SK-N-SH (cell line): Measurements from ENCODE around the gene AARS2. TPM values are rescaled to one million over a fixed set of nuclear protein-coding genes. Genes with fewer than 3 reads are reported as not detected.

Experiments
- CTCF ChIA-PET: fragments of 300-600, 350-600 bp; formaldehyde crosslinking; extraction: SDS; loops from one replicate; lab custom pipeline; 2021; lab: Yijun Ruan, JAX
- POLR2A ChIA-PET: fragments of 350-600 bp; sonication (Branson Sonifier 250); formaldehyde crosslinking; extraction: SDS; loops from one replicate; lab custom pipeline; 2020; ENCODE audit warnings: antibody characterized with exemption, inconsistent platforms; lab: Yijun Ruan, JAX
- DNase-seq: peaks from one replicate; pipeline ENCODE4 v3.0.0; 2012
- H2AFZ ChIP-seq: fragments of 200-600 bp; sonication (generic); 2 replicates; pipeline ENCODE4 v1.8.1; 2016; ENCODE audit warnings: antibody characterized with exemption, mild to moderate bottlenecking, low read depth
- H3F3A ChIP-seq: fragments of 200-600 bp; sonication (generic); replicated peaks from 2 replicates; pipeline ENCODE3; 2016; ENCODE audit warnings: antibody characterized with exemption, mild to moderate bottlenecking; ENCODE audit not compliant: insufficient read depth
- H3K27ac ChIP-seq, 2 experiments: fragments of 200-500 bp in 1 of 2; fragments of 200-600 bp in 1 of 2; sonication (Bioruptor generic) in 1 of 2; sonication (generic), shearing (Covaris generic) in 1 of 2; 2 replicates each; pipeline versions ENCODE4 v1.5.1 to v1.6.1; 2014 to 2016; ENCODE audit warnings: low read depth in 2 of 2, inconsistent platforms in 1 of 2, low read length in 1 of 2, mild to moderate bottlenecking in 1 of 2, mixed read lengths in 1 of 2
- H3K27me3 ChIP-seq: fragments of 200-600 bp; sonication (generic), shearing (Covaris generic); 2 replicates; pipeline ENCODE4 v1.6.1; 2016; ENCODE audit warnings: mixed run types; ENCODE audit not compliant: insufficient read depth
- H3K36me3 ChIP-seq, 2 experiments: fragments of 200-500 bp in 1 of 2; fragments of 200-600 bp in 1 of 2; sonication (Bioruptor generic) in 1 of 2; sonication (generic) in 1 of 2; replicated peaks in 1 of 2; 2 replicates each; pipeline versions ENCODE3 to v1.5.1; 2014 to 2016; ENCODE audit warnings: low read length in 1 of 2, mild to moderate bottlenecking in 1 of 2; ENCODE audit not compliant: insufficient read depth in 2 of 2, control insufficient read depth in 1 of 2
- H3K4me1 ChIP-seq, 2 experiments: fragments of 200-500 bp in 1 of 2; fragments of 200-600 bp in 1 of 2; sonication (Bioruptor generic) in 1 of 2; sonication (generic), shearing (Covaris generic) in 1 of 2; 2 replicates each; pipeline versions ENCODE4 v1.5.1 to v1.6.1; 2014 to 2016; ENCODE audit warnings: low read depth in 1 of 2, low read length in 1 of 2, mixed run types in 1 of 2; ENCODE audit not compliant: insufficient read depth in 2 of 2, control insufficient read depth in 1 of 2
- H3K4me2 ChIP-seq: fragments of 200-600 bp; sonication (generic), shearing (Covaris generic); 2 replicates; pipeline ENCODE4 v1.6.1; 2017; ENCODE audit warnings: mixed run types
- H3K4me3 ChIP-seq, 2 experiments: fragments of 200-500 bp in 1 of 2; fragments of 200-600 bp in 1 of 2; sonication (Bioruptor generic) in 1 of 2; sonication (generic), shearing (Covaris generic) in 1 of 2; 2 replicates each; pipeline versions ENCODE4 v1.5.1 to v1.8.1; 2014 to 2016; ENCODE audit warnings: low read depth in 2 of 2, inconsistent platforms in 1 of 2, low read length in 1 of 2, mild to moderate bottlenecking in 1 of 2, mixed read lengths in 1 of 2, moderate library complexity in 1 of 2
- H3K79me2 ChIP-seq: fragments of 200-600 bp; sonication (generic); 2 replicates; pipeline ENCODE4 v1.8.1; 2017; ENCODE audit warnings: mild to moderate bottlenecking; ENCODE audit not compliant: insufficient read depth
- H3K9ac ChIP-seq: fragments of 200-600 bp; sonication (generic); 2 replicates; pipeline ENCODE4 v1.6.1; 2017; ENCODE audit warnings: mixed run types
- H3K9me2 ChIP-seq: fragments of 200-600 bp; sonication (generic); 2 replicates; pipeline ENCODE4 v1.6.1; 2017; ENCODE audit warnings: mixed run types
- H3K9me3 ChIP-seq: fragments of 200-600 bp; sonication (generic); 2 replicates; pipeline ENCODE4 v1.6.1; 2017; ENCODE audit warnings: mixed run types, mild to moderate bottlenecking, moderate library complexity
- H4K20me1 ChIP-seq: fragments of 200-600 bp; sonication (generic); 2 replicates; pipeline ENCODE4 v1.6.1; 2017; ENCODE audit warnings: mild to moderate bottlenecking, mixed run types; ENCODE audit not compliant: insufficient read depth
- CHD2 ChIP-seq: fragments of 150-350 bp; IDR thresholded peaks from 2 replicates; pipeline ENCODE4 v1.6.1; 2018; ENCODE audit warnings: low read length; ENCODE audit not compliant: partially characterized antibody
- CTCF ChIP-seq: fragments of 200-600 bp; sonication (generic); IDR thresholded peaks from 2 replicates; pipeline ENCODE4 v1.6.1; 2017; ENCODE audit warnings: antibody characterized with exemption, mild to moderate bottlenecking, moderate library complexity
- ELF1 ChIP-seq: IDR thresholded peaks from 2 replicates; pipeline ENCODE4 v1.4.0; 2012
- EZH2phosphoT487 ChIP-seq: fragments of 200-600 bp; sonication (generic); IDR thresholded peaks from 2 replicates; pipeline ENCODE4 v1.6.1; 2017; ENCODE audit warnings: low read depth, mixed run types, mild to moderate bottlenecking, antibody characterized with exemption, moderate library complexity, borderline replicate concordance
- FOSL2 ChIP-seq: IDR thresholded peaks from 2 replicates; pipeline ENCODE4 v1.4.0; 2012; ENCODE audit warnings: low read depth, mild to moderate bottlenecking, moderate library complexity, borderline replicate concordance
- FOXJ3 ChIP-seq: sonication (generic); formaldehyde crosslinking; IDR thresholded peaks from 2 replicates; pipeline ENCODE4 v1.5.1; 2020; ENCODE audit warnings: mild to moderate bottlenecking, missing genetic modification reagents
- GABPA ChIP-seq: IDR thresholded peaks from 2 replicates; pipeline ENCODE4 v1.4.0; 2012; ENCODE audit warnings: low read depth, mild to moderate bottlenecking
- JUND ChIP-seq: IDR thresholded peaks from 2 replicates; pipeline ENCODE4 v1.4.0; 2012
- MAX ChIP-seq: IDR thresholded peaks from 2 replicates; pipeline ENCODE4 v1.4.0; 2012; ENCODE audit warnings: low read depth
- MXI1 ChIP-seq: IDR thresholded peaks from 2 replicates; pipeline ENCODE4 v1.6.1; 2012; ENCODE audit warnings: mild to moderate bottlenecking, low read depth, low read length, improper control_type of control experiment
- NRF1 ChIP-seq: IDR thresholded peaks from 2 replicates; pipeline ENCODE4 v1.6.1; 2012; ENCODE audit warnings: low read depth, mild to moderate bottlenecking, low read length
- PBX3 ChIP-seq: IDR thresholded peaks from 2 replicates; pipeline ENCODE4; 2012
- POLR2AphosphoS5 ChIP-seq: IDR thresholded peaks from 2 replicates; pipeline ENCODE4 v1.6.1; 2012; ENCODE audit warnings: low read depth, low read length
- RAD21 ChIP-seq: IDR thresholded peaks from 2 replicates; pipeline ENCODE4 v1.6.1; 2012; ENCODE audit warnings: mild to moderate bottlenecking, low read length
- SMC3 ChIP-seq: IDR thresholded peaks from 2 replicates; pipeline ENCODE4 v1.6.1; 2012; ENCODE audit warnings: low read depth, low read length, improper control_type of control experiment
- TAF1 ChIP-seq: IDR thresholded peaks from 2 replicates; pipeline ENCODE4 v1.6.1; 2012; ENCODE audit warnings: low read depth, mild to moderate bottlenecking, low read length, moderate library complexity, borderline replicate concordance
- TCF12 ChIP-seq: IDR thresholded peaks from 2 replicates; pipeline ENCODE4 v1.4.0; 2012
- USF1 ChIP-seq: IDR thresholded peaks from 2 replicates; pipeline ENCODE4 v1.4.0; 2012; ENCODE audit warnings: low read depth, borderline replicate concordance
- USF2 ChIP-seq: fragments of 150-350 bp; IDR thresholded peaks from 2 replicates; pipeline ENCODE4 v1.6.1; 2017; ENCODE audit warnings: antibody characterized with exemption, low read length, low read depth, borderline replicate concordance
- YY1 ChIP-seq: IDR thresholded peaks from 2 replicates; pipeline ENCODE4 v1.4.0; 2012; ENCODE audit warnings: low read depth, mild to moderate bottlenecking
- ZBTB33 ChIP-seq: IDR thresholded peaks from 2 replicates; pipeline ENCODE4 v1.4.0; 2012; ENCODE audit warnings: low read depth, borderline replicate concordance
- WGBS: methylation state at CpG from one replicate; pipeline ENCODE4 v1.1.6; 2017; ENCODE audit warnings: low lambda C conversion rate; 5-methylcytosine and 5-hydroxymethylcytosine counted together
- polyA plus RNA-seq, 3 experiments: library from polyadenylated mRNA; depleted of rRNA; stranded (reverse); fragments of >200 nt; gene quantifications; 2 replicates each; pipeline ENCODE4 v1.2.3, GENCODE V29; 2012

The AARS2 gene
- polyA plus RNA-seq, 1 of the 3 experiments (the other 2 are of a cell fraction) = 9.5 TPM

- ChIA-PET CTCF (interaction anchor here (1.0 to 1.2 kb wide), 2 partner anchors 78 to 88 kb away, joined by 3 read pairs; no protein-coding TSS in a partner anchor), POLR2A (interaction anchor here (0.5 kb wide), 1 partner anchor 38 kb away, joined by 3 read pairs; no protein-coding TSS in a partner anchor)
- H3K9me2 ChIP-seq = no peaks in the 10 kb centered on the region
- H3K27me3 ChIP-seq = no peaks in the 10 kb centered on the region
- no peak overlapping the region for H2AFZ ChIP-seq
- peaks cover 0 to 18% of the 10 kb centered on the region in 2 experiments for H3K36me3 ChIP-seq
- DNase-seq = no peak
- no peak for TF ChIP-seq CHD2
- TF ChIP-seq TAF1 = no peak
- no peak for TF ChIP-seq EZH2phosphoT487
- no peak for TF ChIP-seq SMC3
- no peak for TF ChIP-seq PBX3
- TF ChIP-seq TCF12 = no peak
- TF ChIP-seq MAX = no peak
- no peak for TF ChIP-seq JUND
- TF ChIP-seq RAD21 = no peak
- TF ChIP-seq POLR2AphosphoS5 = no peak
- TF ChIP-seq GABPA = no peak
- TF ChIP-seq USF1 = no peak
- no peak overlapping the region for H3K4me3 ChIP-seq
- 100% methylated on average over 3 of the region's 8 CpGs for WGBS
- peaks cover 13 to 47% of the 10 kb centered on the region in 2 experiments; a peak in 2 of 4 replicates for H3K4me1 ChIP-seq
- H3K27ac ChIP-seq = no peak overlapping the region
- no peak overlapping the region for H3K9ac ChIP-seq
- peaks cover 15% of the 10 kb centered on the region for H3F3A ChIP-seq
- no peak overlapping the region for H3K4me2 ChIP-seq
- H4K20me1 ChIP-seq = peaks cover 17% of the 10 kb centered on the region
- no peaks in the 10 kb centered on the region for H3K9me3 ChIP-seq
- peaks cover 38% of the 10 kb centered on the region for H3K79me2 ChIP-seq
Observed at GRCh38 chr6:44260011-44260410, 53.1 kb downstream of the AARS2 start.

GRCh38 chr6:44258921-44259320, 54.2 kb downstream of the AARS2 start:
- Histone ChIP-seq H4K20me1 (peaks cover 28% of the 10 kb centered on the region), H3K4me3 (no peak overlapping the region)
- POLR2A ChIA-PET = interaction anchor here (0.5 kb wide), 1 partner anchor 641 kb away, joined by 3 read pairs; no protein-coding TSS in a partner anchor

More at GRCh38 chr6:44258921-44259320, 54.2 kb downstream of the AARS2 start:
- TF ChIP-seq CTCF = no peak
- no peak for TF ChIP-seq FOXJ3 (CRISPR knock-in tag)
- no peak for TF ChIP-seq POLR2AphosphoS5
- TF ChIP-seq FOSL2 = no peak
- TF ChIP-seq GABPA = no peak
- TF ChIP-seq YY1 = no peak
- TF ChIP-seq ELF1 = no peak
- TF ChIP-seq MXI1 = no peak
- no peak for TF ChIP-seq ZBTB33
- no peak for TF ChIP-seq NRF1
- TF ChIP-seq USF2 = no peak
- 94% methylated on average over 3 of the region's 3 CpGs for WGBS
- Histone ChIP-seq H3K4me1 (peaks cover 9 to 48% of the 10 kb centered on the region in 2 experiments; a peak in 2 of 4 replicates), H3K4me2 (no peak overlapping the region), H3K27me3 (no peaks in the 10 kb centered on the region), H3K36me3 (peaks cover 8 to 29% of the 10 kb centered on the region in 2 experiments), H3K27ac (no peak overlapping the region), H3K79me2 (peaks cover 38% of the 10 kb centered on the region), H2AFZ (no peak overlapping the region), H3F3A (peaks cover 26% of the 10 kb centered on the region), H3K9me2 (no peaks in the 10 kb centered on the region), H3K9ac (no peak overlapping the region), H3K9me3 (no peaks in the 10 kb centered on the region)
- CTCF ChIA-PET = interaction anchor here (0.7 to 7.1 kb wide), 6 partner anchors 7 to 134 kb away, joined by 3 to 90 read pairs (median 19); partner anchors contain the start of genes HSP90AB1 and NFKBIE
- no peak for DNase-seq
